CD8-positive, alpha-beta memory T cell (primary cell): Measurements from ENCODE around the gene ENTPD2. TPM values are rescaled to one million over a fixed set of nuclear protein-coding genes. Genes with fewer than 3 reads are reported as not detected.

Experiments
- CTCF ChIA-PET: fragments of 350-600 bp; sonication (Branson Sonifier 250); formaldehyde crosslinking; loops from one replicate; lab custom pipeline; 2021; ENCODE audit warnings: antibody characterized with exemption; lab: Charles Lee
- POLR2A ChIA-PET: fragments of 350-600 bp; sonication (Branson Sonifier 250); formaldehyde crosslinking; loops from one replicate; lab custom pipeline; 2021; ENCODE audit warnings: antibody characterized with exemption; lab: Charles Lee
- DNase-seq, 5 donors: peaks; one replicate each; pipeline versions ENCODE4 v3.0.0 to v3.0.0-alpha.2; 2020 to 2022; ENCODE audit warnings: mixed read lengths in 1 of 5
- H3K27ac ChIP-seq: one replicate; pipeline ENCODE4 v1.7.0; 2013; ENCODE audit warnings: low read depth, mild to moderate bottlenecking, low read length, moderate library complexity
- H3K27me3 ChIP-seq: 2 replicates; pipeline ENCODE4 v1.7.0; 2013; ENCODE audit warnings: low read length, mild to moderate bottlenecking; ENCODE audit not compliant: insufficient read depth, poor library complexity, severe bottlenecking
- H3K36me3 ChIP-seq: 2 replicates; pipeline ENCODE4 v1.7.0; 2013; ENCODE audit warnings: mild to moderate bottlenecking, low read length, moderate library complexity; ENCODE audit not compliant: insufficient read depth
- H3K4me1 ChIP-seq: 2 replicates; pipeline ENCODE4 v1.7.0; 2013; ENCODE audit warnings: mild to moderate bottlenecking, low read length, moderate library complexity; ENCODE audit not compliant: insufficient read depth
- H3K4me3 ChIP-seq: 2 replicates; pipeline ENCODE4 v1.7.0; 2013; ENCODE audit warnings: mild to moderate bottlenecking, low read length
- H3K9me3 ChIP-seq: 2 replicates; pipeline ENCODE4 v1.7.0; 2013; ENCODE audit warnings: mild to moderate bottlenecking, low read length
- H3K27ac Mint-ChIP-seq, 8 donors: one replicate each; pipeline ENCODE4 v1.8.0; 2020 to 2021; ENCODE audit warnings: mixed read lengths in 8 of 8, mild to moderate bottlenecking in 6 of 8, inconsistent platforms in 3 of 8, moderate library complexity in 3 of 8
- H3K27me3 Mint-ChIP-seq, 2 donors: one replicate each; pipeline ENCODE4 v1.8.0; 2020 to 2021; ENCODE audit warnings: mixed read lengths in 2 of 2, mild to moderate bottlenecking in 1 of 2, moderate library complexity in 1 of 2
- H3K36me3 Mint-ChIP-seq, 3 donors: one replicate each; pipeline ENCODE4 v1.8.0; 2020 to 2021; ENCODE audit warnings: mixed read lengths in 3 of 3, inconsistent platforms in 1 of 3, mild to moderate bottlenecking in 1 of 3
- H3K4me1 Mint-ChIP-seq, 3 donors: one replicate each; pipeline ENCODE4 v1.8.0; 2020 to 2021; ENCODE audit warnings: mixed read lengths in 3 of 3, inconsistent platforms in 1 of 3, mild to moderate bottlenecking in 1 of 3
- H3K4me3 Mint-ChIP-seq, 7 donors: one replicate each; pipeline ENCODE4 v1.8.0; 2020 to 2021; ENCODE audit warnings: mixed read lengths in 7 of 7, mild to moderate bottlenecking in 6 of 7, moderate library complexity in 4 of 7, inconsistent platforms in 2 of 7
- H3K9me3 Mint-ChIP-seq, 5 donors: one replicate each; pipeline ENCODE4 v1.8.0; 2020 to 2022; ENCODE audit warnings: mixed read lengths in 5 of 5, mild to moderate bottlenecking in 3 of 5, moderate library complexity in 2 of 5, inconsistent platforms in 1 of 5
- polyA plus RNA-seq: library from polyadenylated mRNA; unstranded; fragments of 300-500 nt; fragmentation: Illumina TruSeq; gene quantifications from one replicate; pipeline ENCODE4 v1.2.3, GENCODE V29; 2021
- total RNA-seq, 2 experiments: library from RNA; stranded (reverse); gene quantifications; one replicate each; pipeline ENCODE4 v1.2.3, GENCODE V29; 2021

Gene ENTPD2
- total and polyA plus RNA-seq, 3 experiments from 2014 or later = not detected

- no peaks in the 10 kb centered on the region for H3K27me3 ChIP-seq
- no peak overlapping the region for H3K4me3 ChIP-seq
- no peaks in the 10 kb centered on the region for H3K36me3 ChIP-seq
- no peak for DNase-seq
- CTCF ChIA-PET = interaction anchor here (0.7 to 5.7 kb wide), 4 partner anchors 10 to 71 kb away, joined by 3 to 34 read pairs (median 6); no protein-coding TSS in a partner anchor
- no peaks in the 10 kb centered on the region for H3K27me3 Mint-ChIP-seq
- H3K27ac ChIP-seq = no peak overlapping the region
- H3K9me3 Mint-ChIP-seq = no peaks in the 10 kb centered on the region
- H3K4me3 Mint-ChIP-seq = no peak overlapping the region
- H3K36me3 Mint-ChIP-seq = peaks cover 0 to 43% (median 3%) of the 10 kb centered on the region in 3 donors
- POLR2A ChIA-PET = no interaction called here
- H3K27ac Mint-ChIP-seq = no peak overlapping the region
- peaks cover 2 to 9% (median 5%) of the 10 kb centered on the region in 3 donors for H3K4me1 Mint-ChIP-seq
- no peaks in the 10 kb centered on the region for H3K4me1 ChIP-seq
- H3K9me3 ChIP-seq = no peaks in the 10 kb centered on the region
These were observed 34.9 kb downstream of the ENTPD2 start for GRCh38 chr9:137018761-137019559.

GRCh38 chr9:137017791-137018497 is 35.9 kb downstream of the ENTPD2 start:
- H3K27ac Mint-ChIP-seq = peak overlapping the region in 1 of 8 donors; percentile 60
- peaks cover 2 to 5% (median 4%) of the 10 kb centered on the region in 3 donors for H3K4me1 Mint-ChIP-seq
- no peaks in the 10 kb centered on the region for H3K27me3 Mint-ChIP-seq
- no peaks in the 10 kb centered on the region for H3K27me3 ChIP-seq
- DNase-seq = no peak
- H3K4me3 Mint-ChIP-seq = no peak overlapping the region
- POLR2A ChIA-PET = no interaction called here
- H3K27ac ChIP-seq = no peak overlapping the region
- no peaks in the 10 kb centered on the region for H3K36me3 ChIP-seq
- H3K4me3 ChIP-seq = no peak overlapping the region
- CTCF ChIA-PET = interaction anchor here (1.0 to 2.3 kb wide), 2 partner anchors 11 to 12 kb away, joined by 3 to 9 read pairs; no protein-coding TSS in a partner anchor
- no peaks in the 10 kb centered on the region for H3K9me3 Mint-ChIP-seq
- peaks cover 0 to 46% (median 3%) of the 10 kb centered on the region in 3 donors for H3K36me3 Mint-ChIP-seq
- no peaks in the 10 kb centered on the region for H3K4me1 ChIP-seq
- H3K9me3 ChIP-seq = no peaks in the 10 kb centered on the region

- Mint-ChIP-seq H3K4me3 (no peak overlapping the region), H3K9me3 (no peaks in the 10 kb centered on the region), H3K27me3 (no peaks in the 10 kb centered on the region), H3K4me1 (peaks cover under 1 to 4% (median 3%) of the 10 kb centered on the region in 3 donors), H3K27ac (peak overlapping the region in 2 of 8 donors; percentile 54), H3K36me3 (peaks cover 0 to 50% (median 2%) of the 10 kb centered on the region in 3 donors)
- DNase-seq = no peak
- no peaks in the 10 kb centered on the region for H3K9me3 ChIP-seq
- POLR2A ChIA-PET = no interaction called here
- no peaks in the 10 kb centered on the region for H3K4me1 ChIP-seq
- no peaks in the 10 kb centered on the region for H3K36me3 ChIP-seq
- no peaks in the 10 kb centered on the region for H3K27me3 ChIP-seq
- H3K4me3 ChIP-seq = no peak overlapping the region
- H3K27ac ChIP-seq = no peak overlapping the region
- CTCF ChIA-PET = interaction anchor here (1.3 kb wide), 1 partner anchor 12 kb away, joined by 4 read pairs; no protein-coding TSS in a partner anchor
These were observed 36.8 kb downstream of the ENTPD2 start for GRCh38 chr9:137017071-137017470.

GRCh38 chr9:137016436-137016835 is 37.4 kb downstream of the ENTPD2 start:
- no peak for DNase-seq
- no peaks in the 10 kb centered on the region for H3K36me3 ChIP-seq
- H3K4me3 ChIP-seq = no peak overlapping the region
- ChIA-PET POLR2A (no interaction called here), CTCF (interaction anchor here (1.3 kb wide), 1 partner anchor 12 kb away, joined by 4 read pairs; no protein-coding TSS in a partner anchor)
- H3K9me3 ChIP-seq = no peaks in the 10 kb centered on the region
- no peak overlapping the region for H3K4me3 Mint-ChIP-seq
- H3K4me1 ChIP-seq = no peaks in the 10 kb centered on the region
- no peaks in the 10 kb centered on the region for H3K9me3 Mint-ChIP-seq
- H3K36me3 Mint-ChIP-seq = peaks cover 0 to 54% (median 0%) of the 10 kb centered on the region in 3 donors
- H3K27ac Mint-ChIP-seq = peak overlapping the region in 1 of 8 donors; percentile 60
- H3K4me1 Mint-ChIP-seq = peaks cover 0 to 4% (median 0%) of the 10 kb centered on the region in 3 donors
- H3K27me3 Mint-ChIP-seq = no peaks in the 10 kb centered on the region
- no peak overlapping the region for H3K27ac ChIP-seq
- no peaks in the 10 kb centered on the region for H3K27me3 ChIP-seq

GRCh38 chr9:137015976-137016375 is 37.9 kb downstream of the ENTPD2 start:
- Mint-ChIP-seq H3K4me3 (no peak overlapping the region), H3K27me3 (no peaks in the 10 kb centered on the region), H3K4me1 (peaks cover 0 to 4% (median 0%) of the 10 kb centered on the region in 3 donors), H3K9me3 (no peaks in the 10 kb centered on the region), H3K27ac (no peak overlapping the region), H3K36me3 (peaks cover 0 to 57% (median 0%) of the 10 kb centered on the region in 3 donors)
- ChIA-PET POLR2A (no interaction called here), CTCF (interaction anchor here (1.3 kb wide), 1 partner anchor 13 kb away, joined by 4 read pairs; no protein-coding TSS in a partner anchor)
- no peaks in the 10 kb centered on the region for H3K4me1 ChIP-seq
- H3K36me3 ChIP-seq = no peaks in the 10 kb centered on the region
- no peaks in the 10 kb centered on the region for H3K9me3 ChIP-seq
- H3K4me3 ChIP-seq = no peak overlapping the region
- H3K27ac ChIP-seq = no peak overlapping the region
- H3K27me3 ChIP-seq = no peaks in the 10 kb centered on the region
- no peak for DNase-seq

GRCh38 chr9:137015540-137015930 is 38.3 kb downstream of the ENTPD2 start:
- Histone ChIP-seq H3K36me3 (no peaks in the 10 kb centered on the region), H3K27ac (no peak overlapping the region), H3K9me3 (no peaks in the 10 kb centered on the region), H3K27me3 (no peaks in the 10 kb centered on the region), H3K4me1 (no peaks in the 10 kb centered on the region), H3K4me3 (no peak overlapping the region)
- Mint-ChIP-seq H3K4me3 (no peak overlapping the region), H3K9me3 (no peaks in the 10 kb centered on the region), H3K27me3 (no peaks in the 10 kb centered on the region), H3K27ac (no peak overlapping the region), H3K4me1 (peaks cover 0 to 4% (median 0%) of the 10 kb centered on the region in 3 donors), H3K36me3 (peaks cover 0 to 57% (median 0%) of the 10 kb centered on the region in 3 donors)
- DNase-seq = no peak
- CTCF ChIA-PET = interaction anchor here (1.0 to 1.4 kb wide), 2 partner anchors 12 to 31 kb away, joined by 3 to 4 read pairs; no protein-coding TSS in a partner anchor
- POLR2A ChIA-PET = no interaction called here

- H3K36me3 ChIP-seq = no peaks in the 10 kb centered on the region
- Mint-ChIP-seq H3K4me3 (no peak overlapping the region), H3K9me3 (no peaks in the 10 kb centered on the region), H3K27ac (no peak overlapping the region), H3K4me1 (peaks cover 0 to 4% (median 0%) of the 10 kb centered on the region in 3 donors), H3K27me3 (no peaks in the 10 kb centered on the region), H3K36me3 (peaks cover 0 to 56% (median 0%) of the 10 kb centered on the region in 3 donors)
- no peaks in the 10 kb centered on the region for H3K4me1 ChIP-seq
- no peak overlapping the region for H3K27ac ChIP-seq
- CTCF ChIA-PET = interaction anchor here (0.9 to 1.5 kb wide), 4 partner anchors 12 to 32 kb away, joined by 3 to 5 read pairs (median 4); no protein-coding TSS in a partner anchor
- no peaks in the 10 kb centered on the region for H3K27me3 ChIP-seq
- H3K9me3 ChIP-seq = no peaks in the 10 kb centered on the region
- POLR2A ChIA-PET = no interaction called here
- no peak for DNase-seq
- H3K4me3 ChIP-seq = no peak overlapping the region
These were observed 38.9 kb downstream of the ENTPD2 start for GRCh38 chr9:137014776-137015539.
